Measurements from ENCODE around the gene RNASEL.
"Not testable (repeated sequence)": the region's sequence is repeated elsewhere in the genome, so short reads cannot be mapped to it uniquely, and the experiment has no call there.

DNA sequence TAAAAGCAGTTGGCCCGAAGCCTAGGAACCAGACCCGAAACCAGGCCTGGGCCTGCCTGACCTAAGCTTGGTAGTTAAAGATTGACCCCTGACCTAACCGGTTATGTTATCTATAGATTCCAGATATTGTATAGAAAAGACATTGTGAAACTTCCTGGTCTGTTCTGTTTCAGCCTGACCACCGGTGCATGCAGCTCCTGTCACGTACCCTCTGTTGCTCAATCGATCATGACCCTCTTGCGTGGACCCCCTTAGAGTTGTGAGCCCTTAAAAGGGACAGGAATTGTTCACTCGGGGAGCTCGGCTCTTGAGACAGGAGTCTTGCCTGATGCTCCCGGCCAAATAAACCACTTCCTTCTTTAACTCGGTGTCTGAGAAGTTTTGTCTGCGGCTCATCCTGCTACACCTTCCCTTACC, 43.4 kb upstream of the RNASEL start:
- not testable (repeated sequence) for TF ChIP-seq CTCF (IDR thresholded peaks at IDR 0.05; ENCODE audit: low read length); EZH2 (IDR thresholded peaks at IDR 0.05; ENCODE audit: borderline replicate concordance, low read length)

All from OCI-LY1 (cell line).